ENCODE results near the gene RPTOR.

GRCh38 chr17:80625627-80626026, 81.0 kb downstream of the RPTOR start:
- TF ChIP-seq GATA2 (IDR thresholded peaks at IDR 0.05; ENCODE audit: low read depth, low read length) (no peak), GATA3 (IDR thresholded peaks at IDR 0.05; ENCODE audit: low read depth, low read length) (no peak)
